ENCODE data around the gene LRRC15. TPM values are rescaled to one million over a fixed set of nuclear protein-coding genes. Genes with fewer than 3 reads are reported as not detected.
A peak's percentile ranks its signal among the peaks of the same experiment; 100 is the strongest.

LRRC15 gene
- total RNA-seq, 2 experiments from 2014 or later: not detected

DNA sequence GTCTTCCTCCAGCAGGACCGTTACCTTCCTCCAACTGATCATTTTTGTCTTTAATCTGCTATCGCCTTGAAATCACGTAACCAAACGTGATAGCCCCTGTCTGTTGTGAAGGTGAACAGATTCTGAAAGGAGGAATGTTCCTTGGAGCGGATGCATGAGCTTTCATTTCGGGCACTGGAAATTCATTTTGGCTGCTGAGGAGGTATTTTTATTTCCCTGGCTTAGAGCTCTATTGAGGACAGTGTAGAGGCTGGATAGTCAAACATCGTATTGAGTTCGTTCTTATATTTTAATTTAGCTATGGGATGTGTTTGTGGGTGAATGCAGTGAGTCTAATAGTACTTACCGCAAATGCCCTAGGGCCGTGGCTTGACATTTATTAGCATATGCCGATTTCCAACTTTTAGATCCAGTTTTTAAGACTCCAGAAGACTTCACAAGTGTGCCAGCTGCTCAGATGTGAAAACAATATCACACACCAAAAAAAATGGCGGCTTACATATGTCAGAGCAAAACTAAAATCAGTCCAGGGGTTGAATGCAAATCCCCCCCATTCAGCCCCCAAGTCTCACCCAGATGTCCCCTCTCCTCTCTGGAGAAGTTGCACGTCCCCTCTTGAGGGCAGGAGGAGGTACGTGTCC lies 40.5 kb downstream of the LRRC15 start:
- Mint-ChIP-seq H3K4me1 (ENCODE audit: low read depth) (peaks cover 5% of the 10 kb centered on the region), H3K4me3 (no peak overlapping the region), H3K27me3 (peaks cover 20% of the 10 kb centered on the region), H3K9me3 (no peaks in the 10 kb centered on the region), H3K36me3 (no peaks in the 10 kb centered on the region), H3K27ac (no peak overlapping the region)
- DNase-seq: no peak
- ChIA-PET CTCF (interaction anchor here (2.0 to 4.3 kb wide), 2 partner anchors 13 to 15 kb away, joined by 5 to 29 read pairs; no protein-coding TSS in a partner anchor), POLR2A (no interaction called here)
- intact Hi-C loops (cut with micrococcal nuclease): no loop called here

GRCh38 chr3:194328053-194328657 lies 41.4 kb downstream of the LRRC15 start:
- Mint-ChIP-seq H3K4me1 (ENCODE audit: low read depth) (peaks cover 4% of the 10 kb centered on the region), H3K9me3 (no peaks in the 10 kb centered on the region), H3K36me3 (no peaks in the 10 kb centered on the region), H3K27me3 (peaks cover 13% of the 10 kb centered on the region), H3K4me3 (no peak overlapping the region), H3K27ac (no peak overlapping the region)
- intact Hi-C loops (cut with micrococcal nuclease): no loop called here
- ChIA-PET CTCF (interaction anchor here (2.0 to 4.3 kb wide), 2 partner anchors 12 to 16 kb away, joined by 5 to 29 read pairs; no protein-coding TSS in a partner anchor), POLR2A (no interaction called here)
- DNase-seq: peak; percentile 54

- CTCF ChIA-PET: interaction anchor here (2.0 to 4.3 kb wide), 2 partner anchors 12 to 17 kb away, joined by 5 to 29 read pairs; no protein-coding TSS in a partner anchor
- H3K27ac Mint-ChIP-seq: no peak overlapping the region
- H3K4me1 Mint-ChIP-seq (ENCODE audit: low read depth): peaks cover 6% of the 10 kb centered on the region
- no peak overlapping the region for H3K4me3 Mint-ChIP-seq
- H3K36me3 Mint-ChIP-seq: no peaks in the 10 kb centered on the region
- POLR2A ChIA-PET: no interaction called here
- no peak for DNase-seq
- H3K27me3 Mint-ChIP-seq: peaks cover 7% of the 10 kb centered on the region
- no peaks in the 10 kb centered on the region for H3K9me3 Mint-ChIP-seq
- intact Hi-C loops (cut with micrococcal nuclease): no loop called here
Observed at GRCh38 chr3:194327218-194328052, 42.1 kb downstream of the LRRC15 start.

- Mint-ChIP-seq H3K9me3 (no peaks in the 10 kb centered on the region), H3K36me3 (no peaks in the 10 kb centered on the region), H3K4me1 (ENCODE audit: low read depth) (peaks cover 8% of the 10 kb centered on the region), H3K27me3 (peaks cover 3% of the 10 kb centered on the region), H3K27ac (no peak overlapping the region), H3K4me3 (no peak overlapping the region)
- intact Hi-C loops (cut with micrococcal nuclease): no loop called here
- POLR2A ChIA-PET: no interaction called here
- CTCF ChIA-PET: no interaction called here
- no peak for DNase-seq
Observed at GRCh38 chr3:194326968-194327217, 42.6 kb downstream of the LRRC15 start.

- Mint-ChIP-seq H3K4me3 (no peak overlapping the region), H3K4me1 (ENCODE audit: low read depth) (peaks cover 8% of the 10 kb centered on the region), H3K9me3 (no peaks in the 10 kb centered on the region), H3K27me3 (peaks cover 1% of the 10 kb centered on the region), H3K36me3 (no peaks in the 10 kb centered on the region), H3K27ac (no peak overlapping the region)
- intact Hi-C loops (cut with micrococcal nuclease): no loop called here
- ChIA-PET CTCF (interaction anchor here (1.0 to 1.4 kb wide), 2 partner anchors 10 to 18 kb away, joined by 4 read pairs; no protein-coding TSS in a partner anchor), POLR2A (no interaction called here)
- no peak for DNase-seq
Observed at GRCh38 chr3:194326192-194326967, 43.2 kb downstream of the LRRC15 start.

GRCh38 chr3:194325424-194326153 lies 44.0 kb downstream of the LRRC15 start:
- Mint-ChIP-seq H3K27me3 (peaks cover 1% of the 10 kb centered on the region), H3K4me1 (ENCODE audit: low read depth) (peaks cover 8% of the 10 kb centered on the region), H3K36me3 (no peaks in the 10 kb centered on the region), H3K4me3 (no peak overlapping the region), H3K27ac (no peak overlapping the region), H3K9me3 (no peaks in the 10 kb centered on the region)
- DNase-seq: no peak
- CTCF ChIA-PET: interaction anchor here (0.9 to 1.4 kb wide), 3 partner anchors 8 to 18 kb away, joined by 4 read pairs; no protein-coding TSS in a partner anchor
- POLR2A ChIA-PET: no interaction called here
- intact Hi-C loops (cut with micrococcal nuclease): no loop called here

GRCh38 chr3:194324823-194325327 lies 44.7 kb downstream of the LRRC15 start:
- H3K27me3 Mint-ChIP-seq: peaks cover 1% of the 10 kb centered on the region
- no peaks in the 10 kb centered on the region for H3K36me3 Mint-ChIP-seq
- no peak for DNase-seq
- H3K9me3 Mint-ChIP-seq: peaks cover 1% of the 10 kb centered on the region
- ChIA-PET POLR2A (no interaction called here), CTCF (interaction anchor here (0.9 to 1.5 kb wide), 3 partner anchors 9 to 19 kb away, joined by 4 read pairs; no protein-coding TSS in a partner anchor)
- intact Hi-C loops (cut with micrococcal nuclease): loop anchor here (5.0 kb wide), 1 partner anchor 363 kb away; no protein-coding TSS in a partner anchor
- peaks cover 8% of the 10 kb centered on the region for H3K4me1 Mint-ChIP-seq (ENCODE audit: low read depth)
- H3K27ac Mint-ChIP-seq: no peak overlapping the region
- no peak overlapping the region for H3K4me3 Mint-ChIP-seq

GRCh38 chr3:194323785-194324735 lies 45.5 kb downstream of the LRRC15 start:
- CTCF ChIA-PET: interaction anchor here (0.8 to 1.5 kb wide), 4 partner anchors 9 to 20 kb away, joined by 3 to 4 read pairs (median 4); no protein-coding TSS in a partner anchor
- Mint-ChIP-seq H3K27me3 (peaks cover 4% of the 10 kb centered on the region), H3K27ac (no peak overlapping the region), H3K36me3 (no peaks in the 10 kb centered on the region), H3K9me3 (peaks cover 9% of the 10 kb centered on the region), H3K4me1 (ENCODE audit: low read depth) (peaks cover 8% of the 10 kb centered on the region), H3K4me3 (no peak overlapping the region)
- DNase-seq: peak; percentile 54
- intact Hi-C loops (cut with micrococcal nuclease): loop anchor here (5.0 kb wide), 1 partner anchor 362 kb away; no protein-coding TSS in a partner anchor
- POLR2A ChIA-PET: no interaction called here

DNA sequence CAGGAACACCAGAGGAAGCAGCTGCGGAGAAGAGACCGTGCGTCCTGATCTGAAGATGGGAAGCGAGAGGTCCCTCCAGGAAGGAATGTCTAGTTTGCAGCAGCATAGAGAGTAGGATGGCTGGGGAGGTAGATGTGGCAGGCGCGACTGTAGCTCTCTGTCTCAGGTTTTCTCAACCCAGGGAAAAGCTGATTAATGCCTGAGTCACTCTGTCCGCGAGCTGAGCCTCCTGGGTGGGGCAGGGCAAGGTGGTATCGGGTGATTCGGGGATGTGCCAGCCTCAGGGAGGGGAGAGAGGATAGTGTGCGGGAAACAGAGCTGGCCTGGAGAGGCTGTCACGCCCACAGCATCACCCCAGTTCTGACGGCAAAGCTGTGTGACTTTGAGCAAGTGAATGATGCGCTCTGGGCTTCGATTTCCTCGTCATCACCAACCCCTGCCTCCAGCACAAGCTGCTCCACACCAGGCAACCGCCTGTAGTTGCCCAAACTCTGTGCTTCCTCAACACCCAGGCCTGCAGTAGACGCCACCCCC lies 46.8 kb downstream of the LRRC15 start:
- Mint-ChIP-seq H3K36me3 (no peaks in the 10 kb centered on the region), H3K27ac (no peak overlapping the region), H3K4me3 (no peak overlapping the region), H3K9me3 (peaks cover 14% of the 10 kb centered on the region), H3K4me1 (ENCODE audit: low read depth) (peaks cover 8% of the 10 kb centered on the region), H3K27me3 (peaks cover 8% of the 10 kb centered on the region)
- POLR2A ChIA-PET: no interaction called here
- DNase-seq: peak; percentile 66
- CTCF ChIA-PET: interaction anchor here (0.7 to 1.1 kb wide), 5 partner anchors 11 to 659 kb away, joined by 3 to 7 read pairs (median 3); no protein-coding TSS in a partner anchor
- intact Hi-C loops (cut with micrococcal nuclease): loop anchor here (5.0 kb wide), 1 partner anchor 360 kb away; no protein-coding TSS in a partner anchor
